ENCODE results near the gene BRINP3. TPM values are rescaled to one million over a fixed set of nuclear protein-coding genes. Genes with fewer than 3 reads are reported as not detected.

BRINP3 gene
- total and polyA plus RNA-seq, 2 donors (not counting 3 experiments of a cell fraction or from before 2014, with no cell fraction given): not detected

- no peaks in the 10 kb centered on the region for H3K27me3 ChIP-seq (ENCODE audit: control insufficient read depth in 2 of 2, insufficient read depth in 2 of 2, low read length in 2 of 2)
- ChIA-PET POLR2A (no interaction called here), CTCF (no interaction called here)
- dilution Hi-C loops (cut with MboI; ENCODE audit: extremely low pct_ligation_motif_present, low sequenced_read_pairs) (no loop called here), intact Hi-C loops (cut with micrococcal nuclease) (no loop called here)
- BruUV-seq (replicated peaks): no TSS peak
- DNase-seq (ENCODE audit: low read depth, low spot score) (no peak), FAIRE-seq (no peak)
- TF ChIP-seq EZH2 (IDR thresholded peaks at IDR 0.05; ENCODE audit: borderline replicate concordance, low read depth, low read length, severe bottlenecking) (no peak), JUN (IDR thresholded peaks at IDR 0.05; ENCODE audit: borderline replicate concordance, insufficient read depth, insufficient read length, low read depth) (no peak), GATA2 (IDR thresholded peaks at IDR 0.05; ENCODE audit: insufficient read depth, insufficient read length, low read depth, low read length) (no peak), FOS (IDR thresholded peaks at IDR 0.05; ENCODE audit: borderline replicate concordance, insufficient read depth, low read length) (no peak), MAX (IDR thresholded peaks at IDR 0.05; ENCODE audit: insufficient read depth, insufficient read length) (no peak), POLR2A (IDR thresholded peaks at IDR 0.05; ENCODE audit: low read depth, low read length) (no peak), MYC (IDR thresholded peaks at IDR 0.05; ENCODE audit: low read depth, low read length) (no peak), POLR2AphosphoS5 (IDR thresholded peaks at IDR 0.05; ENCODE audit: insufficient read depth, low read depth, low read length) (no peak)
- TF ChIP-seq, protein P1, sequence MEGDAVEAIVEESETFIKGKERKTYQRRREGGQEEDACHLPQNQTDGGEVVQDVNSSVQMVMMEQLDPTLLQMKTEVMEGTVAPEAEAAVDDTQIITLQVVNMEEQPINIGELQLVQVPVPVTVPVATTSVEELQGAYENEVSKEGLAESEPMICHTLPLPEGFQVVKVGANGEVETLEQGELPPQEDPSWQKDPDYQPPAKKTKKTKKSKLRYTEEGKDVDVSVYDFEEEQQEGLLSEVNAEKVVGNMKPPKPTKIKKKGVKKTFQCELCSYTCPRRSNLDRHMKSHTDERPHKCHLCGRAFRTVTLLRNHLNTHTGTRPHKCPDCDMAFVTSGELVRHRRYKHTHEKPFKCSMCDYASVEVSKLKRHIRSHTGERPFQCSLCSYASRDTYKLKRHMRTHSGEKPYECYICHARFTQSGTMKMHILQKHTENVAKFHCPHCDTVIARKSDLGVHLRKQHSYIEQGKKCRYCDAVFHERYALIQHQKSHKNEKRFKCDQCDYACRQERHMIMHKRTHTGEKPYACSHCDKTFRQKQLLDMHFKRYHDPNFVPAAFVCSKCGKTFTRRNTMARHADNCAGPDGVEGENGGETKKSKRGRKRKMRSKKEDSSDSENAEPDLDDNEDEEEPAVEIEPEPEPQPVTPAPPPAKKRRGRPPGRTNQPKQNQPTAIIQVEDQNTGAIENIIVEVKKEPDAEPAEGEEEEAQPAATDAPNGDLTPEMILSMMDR (IDR thresholded peaks at IDR 0.05; ENCODE audit: extremely low read depth in 1 of 2, insufficient read depth in 1 of 2, low read depth in 1 of 2, low read length in 2 of 2): no peak
- no peak overlapping the region for H3K27ac ChIP-seq (ENCODE audit: insufficient read depth, low read depth, low read length)
- H4K20me1 ChIP-seq (replicated peaks; ENCODE audit: control insufficient read depth, extremely low read depth, insufficient read depth, low read length): no peaks in the 10 kb centered on the region
- no peaks in the 10 kb centered on the region for H3K9me3 ChIP-seq (replicated peaks; ENCODE audit: control insufficient read depth, insufficient read depth, low read length)
- H3K4me1 ChIP-seq (ENCODE audit: control insufficient read depth, extremely low read depth, insufficient read depth, low read length): no peaks in the 10 kb centered on the region
- H3K36me3 ChIP-seq (ENCODE audit: control insufficient read depth in 2 of 2, extremely low read depth in 1 of 2, insufficient read depth in 2 of 2, low read length in 2 of 2): no peaks in the 10 kb centered on the region
- no peak overlapping the region for H3K9ac ChIP-seq (replicated peaks; ENCODE audit: extremely low read depth, insufficient read depth, low read length)
- H3K9me1 ChIP-seq (replicated peaks; ENCODE audit: control insufficient read depth, extremely low read depth, insufficient read depth, low read length): no peaks in the 10 kb centered on the region
- H3K4me3 ChIP-seq (replicated peaks in 1 of 3; ENCODE audit: insufficient read depth in 1 of 3, low read depth in 1 of 3, low read length in 3 of 3): no peak overlapping the region
- H3K79me2 ChIP-seq (ENCODE audit: control insufficient read depth, insufficient read depth, low read length): no peaks in the 10 kb centered on the region
- H3K4me2 ChIP-seq (ENCODE audit: insufficient read depth, low read length): no peak overlapping the region
- H2AFZ ChIP-seq (ENCODE audit: low read depth, low read length): no peak overlapping the region
These were observed 13.7 kb upstream of the BRINP3 start for GRCh38 chr1:190491404-190491803.

Measured in endothelial cell of umbilical vein (primary cell).